Stimulated activated effector memory CD8-positive, alpha-beta T cell treated with anti-CD3 and anti-CD28 coated beads, Interleukin-12 subunit alpha, Interleukin-12 subunit beta, amount 100 ng/mL, for 72 hours (primary cell): ENCODE measurements around the gene CD3G.

Experiments used
- ATAC-seq: fragments of 150-1000 bp; cut with Tn5 transposase; 2 replicates; pipeline ENCODE4 v1.10.0; 2021
- DNase-seq, 2 donors: peaks; one replicate each; pipeline ENCODE4 v3.0.0; 2021 to 2022; ENCODE audit warnings: low spot score in 2 of 2
- H3K27ac Mint-ChIP-seq: one replicate; pipeline ENCODE4 v1.8.0; 2022; ENCODE audit warnings: mild to moderate bottlenecking, mixed read lengths
- H3K36me3 Mint-ChIP-seq: one replicate; pipeline ENCODE4 v1.8.0; 2022; ENCODE audit warnings: mild to moderate bottlenecking, mixed read lengths
- H3K4me1 Mint-ChIP-seq: one replicate; pipeline ENCODE4 v1.8.0; 2022; ENCODE audit warnings: mixed read lengths
- H3K4me3 Mint-ChIP-seq: one replicate; pipeline ENCODE4 v1.8.0; 2022; ENCODE audit warnings: mild to moderate bottlenecking, mixed read lengths
- H3K9me3 Mint-ChIP-seq: one replicate; pipeline ENCODE4 v1.8.0; 2022; ENCODE audit warnings: mixed read lengths

CD3G gene

DNA sequence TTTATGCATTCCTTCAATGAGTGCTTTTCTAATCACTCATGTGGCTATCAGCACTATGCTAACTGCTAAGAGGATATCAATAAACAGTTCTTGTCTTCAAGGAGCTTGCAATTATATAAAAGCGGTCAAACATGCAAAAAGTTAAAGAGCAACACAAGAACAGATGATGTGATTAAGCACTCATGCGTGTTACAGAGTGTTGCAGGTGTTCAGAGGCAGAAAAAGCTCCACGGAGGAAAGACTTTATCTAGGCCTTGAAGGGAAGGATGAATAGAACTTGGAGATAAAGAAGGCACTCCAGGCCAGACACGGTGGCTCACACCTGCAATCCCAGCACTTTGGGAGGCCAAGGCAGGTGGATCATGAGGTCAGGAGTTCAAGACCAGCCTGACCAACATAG is 26.0 kb upstream of the CD3G start:
- ATAC-seq (no peak), DNase-seq (no peak)
- Mint-ChIP-seq H3K36me3 (peaks cover 57% of the 10 kb centered on the region), H3K4me1 (peaks cover 79% of the 10 kb centered on the region), H3K9me3 (no peaks in the 10 kb centered on the region), H3K4me3 (no peak overlapping the region), H3K27ac (no peak overlapping the region)

DNA sequence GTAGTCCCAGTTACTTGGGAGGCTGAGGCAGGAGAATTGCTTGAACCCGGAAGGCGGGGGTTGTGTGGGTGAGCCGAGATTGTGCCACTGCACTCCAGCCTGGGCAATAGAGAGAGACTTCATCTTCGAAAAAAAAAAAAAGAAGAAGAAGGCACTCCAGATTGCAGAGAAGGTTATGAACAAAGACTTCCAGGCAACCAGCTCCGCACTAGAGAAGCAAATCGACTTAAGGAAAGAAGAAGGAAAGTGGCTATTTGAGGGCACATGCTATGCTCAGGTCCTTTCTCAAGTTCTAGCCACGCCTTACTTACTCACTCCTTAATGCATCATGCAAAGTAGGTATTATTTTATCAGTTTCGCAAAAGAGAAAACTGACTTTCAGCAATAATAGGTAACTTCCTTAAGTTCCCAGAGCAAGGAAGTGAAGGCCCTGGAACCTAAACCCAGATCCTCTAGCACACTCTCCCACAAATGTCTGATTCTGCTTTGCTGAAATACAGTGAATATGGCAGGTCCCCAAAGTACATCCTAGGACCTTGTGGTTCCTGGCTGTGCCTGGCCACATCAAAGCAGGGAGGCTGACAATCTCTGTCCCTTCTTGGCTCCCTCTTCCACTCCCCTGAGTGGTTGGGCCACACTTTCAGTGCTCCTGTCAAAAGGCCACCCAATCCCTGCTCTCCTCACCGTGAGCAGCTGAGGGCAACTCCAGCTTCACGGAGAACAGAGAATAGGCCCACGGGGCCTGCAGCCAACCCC is 25.4 kb upstream of the CD3G start:
- Mint-ChIP-seq H3K4me3 (no peak overlapping the region), H3K9me3 (no peaks in the 10 kb centered on the region), H3K36me3 (peaks cover 57% of the 10 kb centered on the region), H3K4me1 (peaks cover 75% of the 10 kb centered on the region), H3K27ac (peak overlapping the region; percentile 38)
- ATAC-seq (no peak), DNase-seq (no peak)

DNA sequence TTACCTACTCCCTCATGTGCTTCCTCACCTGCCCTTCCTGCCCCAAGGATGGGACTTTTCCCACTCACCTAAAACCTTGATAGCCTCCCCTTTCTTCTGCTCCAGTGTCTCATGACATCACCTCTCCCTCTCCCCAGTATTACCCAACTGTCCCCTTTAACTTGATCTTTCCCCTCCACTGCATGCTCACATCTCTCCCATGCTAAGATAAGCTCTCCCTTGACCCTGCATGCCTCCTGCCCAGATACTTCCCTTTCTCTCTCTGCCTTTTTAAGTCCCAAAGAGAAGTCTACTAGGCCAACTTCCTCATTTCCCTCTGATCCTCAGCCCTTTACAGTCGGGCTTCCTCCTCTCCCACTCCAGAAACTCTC is 24.8 kb upstream of the CD3G start:
- DNase-seq, result no peak
- ATAC-seq, result no peak
- peaks cover 70% of the 10 kb centered on the region for H3K4me1 Mint-ChIP-seq
- peaks cover 57% of the 10 kb centered on the region for H3K36me3 Mint-ChIP-seq
- H3K4me3 Mint-ChIP-seq, result no peak overlapping the region
- no peaks in the 10 kb centered on the region for H3K9me3 Mint-ChIP-seq
- H3K27ac Mint-ChIP-seq, result peak overlapping the region; percentile 38

DNA sequence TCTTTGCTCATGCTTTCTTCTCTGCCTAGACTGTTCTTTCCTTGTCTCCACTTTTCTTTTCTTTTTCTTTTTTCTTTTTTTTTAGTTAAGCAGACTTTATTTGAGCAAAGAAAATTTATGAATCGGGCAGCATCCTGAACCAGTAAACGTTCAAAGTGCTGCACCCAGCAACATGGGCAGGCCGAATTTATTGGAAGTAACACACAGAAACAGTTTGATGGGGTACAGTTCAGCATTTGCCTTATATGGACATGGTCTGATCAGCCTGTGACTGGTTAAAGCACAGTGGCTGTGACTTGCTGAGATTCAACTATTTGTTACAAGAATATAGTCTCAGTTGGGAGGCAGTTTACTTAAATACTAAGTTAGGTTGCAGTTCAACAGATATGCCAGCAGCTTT is 23.6 kb upstream of the CD3G start:
- Mint-ChIP-seq H3K9me3 (no peaks in the 10 kb centered on the region), H3K4me1 (peaks cover 64% of the 10 kb centered on the region), H3K27ac (peak overlapping the region; percentile 38), H3K4me3 (no peak overlapping the region), H3K36me3 (peaks cover 56% of the 10 kb centered on the region)
- no peak for ATAC-seq
- DNase-seq, result no peak

DNA sequence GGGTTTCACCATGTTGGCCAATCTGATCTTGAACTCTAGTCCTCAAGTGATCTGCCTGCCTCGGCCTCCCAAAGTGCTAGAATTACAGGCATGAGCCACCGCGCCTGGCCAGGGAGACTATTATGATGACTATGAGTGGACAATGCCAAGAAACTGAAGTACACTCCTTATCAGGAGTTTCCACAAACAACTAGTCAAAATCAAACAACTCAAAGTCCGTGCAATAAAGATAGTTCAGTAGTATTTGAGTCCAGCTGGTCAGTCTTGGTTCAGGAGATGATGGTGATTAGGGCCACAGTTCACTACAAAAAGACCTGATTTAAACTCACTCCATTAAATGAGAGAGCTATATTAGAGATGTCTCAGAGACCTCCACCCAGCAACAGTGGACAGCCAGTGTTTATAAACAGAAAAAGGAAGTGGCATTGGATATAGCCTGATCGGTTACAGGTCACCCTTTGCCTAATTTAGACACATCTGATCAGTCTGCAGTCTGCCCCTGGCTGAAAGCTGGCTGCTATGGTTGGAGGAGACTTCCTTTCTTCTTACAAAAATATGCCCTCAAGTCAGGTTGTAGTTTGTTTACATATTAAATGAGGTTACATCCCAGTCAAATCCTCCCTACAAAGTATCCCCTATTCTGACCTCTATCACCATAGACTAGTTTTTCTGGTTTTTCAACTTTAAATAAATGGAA is 22.6 kb upstream of the CD3G start:
- DNase-seq (no peak), ATAC-seq (no peak)

DNA sequence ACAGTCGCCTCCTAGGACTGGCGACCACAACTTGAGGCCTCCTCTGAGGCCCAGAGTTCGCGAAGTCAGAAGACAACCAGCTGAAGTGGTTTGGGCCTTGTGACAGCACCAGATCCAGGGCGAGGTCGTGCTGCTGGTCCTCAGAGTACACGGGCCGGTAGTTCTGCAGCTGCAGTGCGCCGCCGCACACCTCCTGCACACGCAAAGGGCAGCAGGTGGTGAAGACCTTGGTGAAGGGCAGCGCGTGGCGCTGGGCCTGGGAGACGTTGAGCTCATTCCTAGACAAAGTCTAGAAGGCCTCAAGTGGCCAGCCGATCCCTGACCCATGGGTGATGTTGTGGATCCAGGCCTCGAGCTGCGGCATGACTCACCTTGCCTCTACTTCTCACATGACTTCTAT is 21.4 kb upstream of the CD3G start:
- Mint-ChIP-seq H3K4me3 (no peak overlapping the region), H3K4me1 (peaks cover 48% of the 10 kb centered on the region), H3K9me3 (no peaks in the 10 kb centered on the region), H3K27ac (no peak overlapping the region), H3K36me3 (peaks cover 54% of the 10 kb centered on the region)
- DNase-seq (no peak), ATAC-seq (no peak)

More for the DNA sequence above, 22.6 kb upstream of the CD3G start:
- H3K27ac Mint-ChIP-seq, result no peak overlapping the region
- H3K36me3 Mint-ChIP-seq, result peaks cover 55% of the 10 kb centered on the region
- no peak overlapping the region for H3K4me3 Mint-ChIP-seq
- H3K4me1 Mint-ChIP-seq, result peaks cover 57% of the 10 kb centered on the region
- no peaks in the 10 kb centered on the region for H3K9me3 Mint-ChIP-seq

DNA sequence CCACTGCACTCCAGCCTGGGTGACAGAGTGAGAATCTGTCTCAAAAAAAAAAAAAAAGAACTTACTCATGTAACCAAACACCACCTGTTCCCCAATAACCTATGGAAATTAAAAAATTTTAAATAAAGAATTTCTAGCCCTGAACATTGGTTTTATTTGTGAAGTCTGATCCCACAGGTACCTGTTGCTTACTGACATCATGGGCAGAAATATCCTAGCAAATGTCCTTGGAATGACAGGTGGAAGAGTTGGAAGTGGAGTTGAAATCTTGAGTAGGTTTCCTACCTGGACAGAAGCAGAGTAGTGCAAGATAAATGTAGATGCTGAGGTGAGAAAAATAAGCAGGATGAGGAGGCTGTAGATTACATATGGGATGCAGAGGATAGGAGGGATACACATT is 18.9 kb upstream of the CD3G start:
- Mint-ChIP-seq H3K4me3 (no peak overlapping the region), H3K4me1 (peaks cover 35% of the 10 kb centered on the region), H3K9me3 (no peaks in the 10 kb centered on the region), H3K27ac (peak overlapping the region; percentile 2), H3K36me3 (peaks cover 59% of the 10 kb centered on the region)
- DNase-seq (no peak), ATAC-seq (no peak)

DNA sequence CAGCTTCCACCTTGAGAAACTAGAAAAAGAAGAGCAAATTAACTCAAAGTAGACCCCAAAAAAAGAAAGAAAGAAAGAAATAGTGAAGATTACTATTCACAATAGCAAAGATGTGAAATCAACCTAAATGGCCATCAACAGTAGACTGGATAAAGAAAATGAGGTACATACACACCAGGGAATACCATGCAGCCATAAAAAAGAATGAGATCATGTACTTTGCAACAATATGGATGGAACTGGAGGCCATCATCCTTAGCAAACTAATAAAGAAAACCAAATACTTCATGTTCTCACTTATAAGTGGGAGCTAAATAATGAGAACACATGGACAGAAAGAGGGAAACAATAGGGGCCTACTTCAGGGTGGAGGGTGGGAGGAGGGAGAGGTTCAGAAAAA is 15.4 kb upstream of the CD3G start:
- Mint-ChIP-seq H3K9me3 (no peaks in the 10 kb centered on the region), H3K27ac (peak overlapping the region; percentile 1), H3K4me3 (no peak overlapping the region), H3K4me1 (peaks cover 18% of the 10 kb centered on the region), H3K36me3 (peaks cover 39% of the 10 kb centered on the region)
- ATAC-seq (no peak), DNase-seq (no peak)

DNA sequence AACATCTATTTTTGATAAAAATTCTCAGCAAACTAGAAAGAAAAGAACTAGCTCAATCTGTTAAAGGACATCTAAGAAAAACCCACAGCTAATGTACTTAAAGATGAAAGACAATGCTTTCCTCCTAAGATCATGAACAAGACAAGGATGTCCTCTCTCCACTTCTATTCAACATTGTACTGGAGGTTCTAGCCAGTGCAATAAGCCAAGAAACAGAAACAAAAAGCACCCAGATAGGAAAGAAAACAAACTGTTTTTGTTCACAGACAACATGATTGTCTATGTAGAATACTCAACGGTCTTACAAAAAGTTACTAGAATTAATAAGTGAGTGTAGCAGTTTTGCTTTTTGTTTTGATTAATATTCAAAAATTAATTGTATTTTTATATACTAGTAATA is 9.4 kb upstream of the CD3G start:
- DNase-seq (no peak), ATAC-seq (no peak)
- H3K36me3 Mint-ChIP-seq, result peaks cover 48% of the 10 kb centered on the region
- H3K9me3 Mint-ChIP-seq, result no peaks in the 10 kb centered on the region
- peaks cover 38% of the 10 kb centered on the region for H3K4me1 Mint-ChIP-seq
- H3K4me3 Mint-ChIP-seq, result peak overlapping the region; percentile 32
- H3K27ac Mint-ChIP-seq, result peak overlapping the region; percentile 67

DNA sequence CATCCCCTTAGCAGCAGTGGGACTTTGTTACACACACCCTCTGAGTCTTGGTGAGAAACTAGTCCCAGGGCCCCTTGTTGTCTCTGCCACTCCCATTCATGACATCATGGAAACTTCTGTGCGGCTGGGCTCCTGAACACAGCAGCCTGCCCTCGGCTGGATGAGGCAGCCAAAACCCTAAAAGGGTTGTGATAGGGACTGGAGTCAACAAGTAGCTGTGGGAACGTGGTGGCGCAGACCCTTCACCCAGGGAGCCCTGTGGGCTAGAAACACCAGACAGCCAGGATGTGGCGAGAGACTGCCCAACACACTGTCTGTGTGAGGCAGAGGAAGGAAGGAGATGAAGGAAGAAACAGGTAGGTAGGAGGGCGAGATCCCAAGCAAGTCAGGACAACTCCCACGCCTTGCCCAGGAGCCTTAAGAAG is 5.5 kb upstream of the CD3G start:
- peak overlapping the region; percentile 77 for H3K4me3 Mint-ChIP-seq
- ATAC-seq (peak; percentile 88), DNase-seq (peak; percentile 68 to 87)

DNA sequence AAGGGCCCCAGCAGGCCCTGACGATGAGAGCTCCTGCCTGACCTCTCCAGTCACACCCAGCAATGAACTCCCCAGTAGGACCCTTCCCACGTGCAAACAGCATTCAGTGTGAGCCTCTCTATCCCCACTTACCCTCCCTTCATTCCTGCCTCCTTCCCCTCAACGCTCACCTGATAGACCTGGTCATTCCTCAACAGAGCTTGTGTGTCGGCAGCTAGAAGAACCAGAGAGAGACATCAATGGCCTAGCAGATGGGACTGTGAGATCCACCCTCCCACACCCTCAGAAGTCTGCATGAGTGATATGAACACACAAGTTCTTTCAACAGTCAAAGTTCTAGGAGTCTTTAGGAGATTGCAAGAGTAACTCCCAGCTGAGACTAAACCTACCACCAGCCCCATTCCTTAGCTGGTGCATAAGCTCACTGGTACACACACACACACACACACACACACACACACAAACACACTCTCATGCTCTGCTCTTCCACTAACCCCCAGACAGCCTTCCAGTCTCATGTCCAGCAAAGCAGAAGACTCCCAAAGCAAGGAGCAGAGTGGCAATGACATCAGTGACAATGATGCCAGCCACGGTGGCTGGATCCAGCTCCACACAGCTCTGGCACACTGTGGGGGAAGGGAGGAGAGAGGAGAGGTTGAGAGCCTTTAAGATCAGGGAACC is 4.7 kb upstream of the CD3G start:
- ATAC-seq, result peak; percentile 5
- H3K36me3 Mint-ChIP-seq, result peaks cover 73% of the 10 kb centered on the region
- peak overlapping the region; percentile 99 for H3K27ac Mint-ChIP-seq
- DNase-seq, result peak in 1 of 2 donors; percentile 61
- no peaks in the 10 kb centered on the region for H3K9me3 Mint-ChIP-seq
- H3K4me1 Mint-ChIP-seq, result peaks cover 60% of the 10 kb centered on the region
- H3K4me3 Mint-ChIP-seq, result peak overlapping the region; percentile 77

More for the DNA sequence above, 5.5 kb upstream of the CD3G start:
- Mint-ChIP-seq H3K9me3 (no peaks in the 10 kb centered on the region), H3K4me1 (peaks cover 53% of the 10 kb centered on the region), H3K27ac (peak overlapping the region; percentile 99), H3K36me3 (peaks cover 69% of the 10 kb centered on the region)

DNA sequence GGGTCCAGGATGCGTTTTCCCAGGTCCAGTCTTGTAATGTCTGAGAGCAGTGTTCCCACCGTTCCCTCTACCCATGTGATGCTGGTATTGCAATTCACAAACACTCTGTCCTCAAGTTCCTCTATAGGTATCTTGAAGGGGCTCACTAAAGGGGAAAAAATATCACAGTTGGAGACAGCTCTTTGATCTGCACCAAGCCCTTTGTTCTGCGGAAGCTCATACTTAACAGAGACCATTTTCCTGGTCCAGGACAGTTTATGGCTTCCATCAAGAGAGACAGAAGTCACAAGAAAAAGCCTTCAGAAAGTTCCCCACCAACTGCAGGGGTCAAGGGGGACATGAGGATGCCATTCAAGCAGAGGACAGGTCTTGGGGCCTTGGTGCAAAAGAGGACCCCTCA is 3.7 kb upstream of the CD3G start:
- Mint-ChIP-seq H3K9me3 (no peaks in the 10 kb centered on the region), H3K27ac (peak overlapping the region; percentile 99), H3K4me1 (peaks cover 60% of the 10 kb centered on the region), H3K36me3 (peaks cover 68% of the 10 kb centered on the region), H3K4me3 (peak overlapping the region; percentile 77)
- ATAC-seq, result no peak
- no peak for DNase-seq

DNA sequence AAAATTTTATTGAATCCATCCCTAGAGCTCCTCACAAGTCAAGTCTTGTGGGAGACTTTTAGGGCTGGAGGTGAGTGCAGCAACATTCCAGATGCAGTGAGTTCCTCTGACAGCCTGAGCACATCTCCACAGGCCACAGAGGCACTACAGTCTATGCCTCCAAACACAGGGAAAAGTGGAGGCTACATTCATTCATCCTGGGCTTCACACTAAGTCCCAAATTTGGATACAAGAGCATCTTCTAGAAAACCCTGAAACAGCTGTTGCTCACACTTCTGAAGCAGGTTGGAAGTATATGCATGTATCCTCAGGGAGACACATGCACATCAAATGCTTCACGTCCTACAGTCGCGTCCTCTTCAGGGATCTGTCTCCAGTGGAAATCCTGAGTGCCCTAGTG is 2.9 kb upstream of the CD3G start:
- Mint-ChIP-seq H3K36me3 (peaks cover 66% of the 10 kb centered on the region), H3K27ac (peak overlapping the region; percentile 99), H3K9me3 (no peaks in the 10 kb centered on the region), H3K4me1 (peaks cover 64% of the 10 kb centered on the region), H3K4me3 (peak overlapping the region; percentile 77)
- ATAC-seq (no peak), DNase-seq (no peak)

DNA sequence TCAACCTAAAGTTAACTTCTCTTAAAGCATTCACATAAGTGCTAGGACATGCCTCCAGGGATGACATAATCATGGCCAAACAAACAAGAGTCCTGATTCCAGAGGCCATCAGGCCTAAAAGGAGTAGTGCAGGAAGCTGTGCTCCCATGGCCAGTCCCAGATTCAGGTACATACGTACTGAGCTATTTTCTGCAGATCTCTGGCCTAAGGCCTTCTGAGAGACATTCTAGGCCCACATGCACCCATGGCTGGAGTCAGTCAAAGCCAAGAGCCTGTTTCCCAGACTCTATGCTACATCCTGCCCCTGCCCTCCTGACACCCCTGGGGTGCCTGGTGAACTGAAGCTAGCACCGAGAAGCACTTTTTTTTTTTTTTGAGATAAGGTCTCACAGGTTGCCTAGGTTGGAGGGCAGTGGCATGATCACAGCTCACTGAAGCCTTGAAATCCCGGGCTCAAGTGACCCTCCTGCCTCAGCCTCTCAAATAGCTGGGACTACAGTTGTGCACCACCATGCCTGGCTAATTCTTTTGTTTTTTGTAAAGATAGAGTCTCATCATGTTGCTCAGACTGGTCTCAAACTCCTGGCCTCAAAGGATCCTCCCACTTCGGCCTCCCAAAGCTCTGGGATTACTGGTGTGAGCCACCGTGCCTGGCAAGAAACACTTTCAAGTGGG is 2.2 kb upstream of the CD3G start:
- H3K27ac Mint-ChIP-seq, result peak overlapping the region; percentile 99
- H3K4me1 Mint-ChIP-seq, result peaks cover 62% of the 10 kb centered on the region
- peaks cover 63% of the 10 kb centered on the region for H3K36me3 Mint-ChIP-seq
- H3K4me3 Mint-ChIP-seq, result peak overlapping the region; percentile 77
- DNase-seq (no peak), ATAC-seq (no peak)
- no peaks in the 10 kb centered on the region for H3K9me3 Mint-ChIP-seq

DNA sequence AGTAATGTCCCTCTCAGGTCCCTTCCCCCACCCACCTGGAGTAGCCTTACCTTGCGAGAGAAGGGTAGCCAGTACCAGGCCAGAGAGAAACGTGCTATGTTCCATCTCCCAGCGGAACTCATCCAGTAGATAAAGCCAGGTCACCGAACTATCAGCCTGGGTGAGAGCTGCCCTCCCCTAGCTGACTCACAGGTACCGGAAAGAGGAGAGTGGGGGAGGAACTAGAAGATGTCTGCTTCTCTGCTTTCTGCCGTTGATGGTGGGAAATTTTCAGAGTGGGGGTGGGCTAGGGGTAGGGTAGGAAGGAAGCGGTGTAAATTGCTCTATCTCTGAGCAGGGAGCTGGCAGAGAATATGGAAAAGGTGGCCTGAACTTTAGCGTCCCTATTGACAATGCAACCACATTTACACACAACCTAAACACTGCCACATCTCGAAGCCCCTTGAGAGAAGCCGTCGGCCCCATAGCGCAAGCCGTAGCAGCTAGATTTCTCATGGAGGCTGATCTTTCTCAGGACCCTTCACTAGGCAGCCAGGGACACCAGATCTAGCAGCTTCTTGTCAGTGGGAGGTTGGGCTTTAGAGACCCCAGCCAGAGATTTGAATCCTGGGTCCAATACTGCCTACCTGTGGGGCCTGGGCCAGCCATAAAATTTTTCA is 1.5 kb upstream of the CD3G start, which contains the start of gene CD3D:
Gene CD3D, minus strand, starts transcription at position 203 of the 659 bp plus-strand sequence. Its CDS starts 98 bp downstream, at position 105.
- peak within 1 kb of the TSS; percentile 99 for H3K27ac Mint-ChIP-seq
- H3K4me3 Mint-ChIP-seq, result peak within 1 kb of the TSS; percentile 77
- DNase-seq, result peak in 1 of 2 donors; percentile 79
- no peaks in the 10 kb centered on the region for H3K9me3 Mint-ChIP-seq
- ATAC-seq, result peak; percentile 73
- peaks cover 63% of the 10 kb centered on the region for H3K36me3 Mint-ChIP-seq
- H3K4me1 Mint-ChIP-seq, result peaks cover 68% of the 10 kb centered on the region
